Activated CD8-positive, alpha-beta memory T cell treated with anti-CD3 and anti-CD28 coated beads, Interleukin-2, amount 50 U/mL, for 48 hours (primary cell): Measurements from ENCODE around the gene GPSM1.
"Not testable (repeated sequence)": the region's sequence is repeated elsewhere in the genome, so short reads cannot be mapped to it uniquely, and the experiment has no call there.

Experiments used
- DNase-seq: peaks from one replicate; pipeline ENCODE4 v3.0.0-alpha.2; 2020

The GPSM1 gene

DNA sequence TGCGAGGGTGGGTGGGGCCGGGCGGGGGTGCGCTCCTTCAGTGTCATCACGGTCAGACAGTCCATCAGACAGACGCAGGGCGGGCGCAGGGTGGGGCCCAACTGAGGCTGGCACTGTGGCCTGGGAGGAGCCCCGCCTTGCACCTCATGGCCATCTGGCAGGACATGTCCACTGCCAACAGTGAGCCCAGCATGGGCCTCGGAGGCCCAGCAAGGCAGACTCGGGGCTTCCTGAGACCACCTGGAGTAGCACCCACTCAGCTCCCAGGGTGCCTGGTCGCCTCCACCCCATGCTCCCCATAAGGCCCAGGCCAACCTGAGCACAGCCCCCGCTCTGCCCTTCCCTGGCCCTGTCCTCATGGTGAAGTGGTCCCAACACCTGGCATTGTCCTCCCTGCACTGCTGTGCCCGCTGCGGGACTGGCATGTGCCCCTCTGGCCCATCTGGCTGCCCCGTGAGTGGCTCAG is 8.5 kb upstream of the GPSM1 start:
- no peak for DNase-seq

DNA sequence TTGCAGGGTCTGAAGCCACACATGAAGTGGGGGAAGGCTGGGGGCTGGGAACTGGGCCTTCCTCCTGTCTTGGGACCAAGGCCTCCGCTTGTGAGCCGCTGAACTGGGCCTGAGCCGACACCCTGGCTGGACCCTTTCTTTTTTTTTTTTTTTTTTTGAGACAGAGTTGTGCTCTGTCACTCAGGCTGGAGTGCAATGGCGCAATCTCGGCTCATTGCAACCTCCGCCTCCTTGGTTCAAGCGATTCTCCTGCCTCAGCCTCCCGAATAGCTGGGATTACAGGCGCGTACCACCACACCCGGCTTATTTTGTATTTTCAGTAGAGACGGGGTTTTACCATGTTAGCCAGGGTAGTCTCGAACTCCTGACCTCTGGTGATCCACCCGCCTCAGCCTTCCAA is 8.1 kb upstream of the GPSM1 start:
- DNase-seq, result not testable (repeated sequence)

DNA sequence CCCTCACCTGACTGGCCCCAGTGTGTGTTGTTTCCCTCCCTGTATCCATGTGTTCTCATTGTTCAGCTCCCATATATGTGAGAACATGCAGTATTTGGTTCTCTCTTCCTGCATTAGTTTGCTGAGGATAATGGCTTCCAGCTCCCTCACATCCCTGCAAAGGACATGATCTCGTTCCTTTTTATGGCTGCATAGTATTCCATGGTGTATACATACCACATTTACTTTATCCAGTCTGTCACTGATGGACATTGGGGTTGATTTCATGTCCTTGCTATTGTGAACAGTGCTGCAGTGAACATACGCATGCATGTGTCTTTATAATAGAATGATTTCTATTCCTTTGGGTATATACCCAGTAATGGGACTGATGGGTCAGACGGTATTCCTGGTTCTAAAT is 7.4 kb upstream of the GPSM1 start:
- not testable (repeated sequence) for DNase-seq

DNA sequence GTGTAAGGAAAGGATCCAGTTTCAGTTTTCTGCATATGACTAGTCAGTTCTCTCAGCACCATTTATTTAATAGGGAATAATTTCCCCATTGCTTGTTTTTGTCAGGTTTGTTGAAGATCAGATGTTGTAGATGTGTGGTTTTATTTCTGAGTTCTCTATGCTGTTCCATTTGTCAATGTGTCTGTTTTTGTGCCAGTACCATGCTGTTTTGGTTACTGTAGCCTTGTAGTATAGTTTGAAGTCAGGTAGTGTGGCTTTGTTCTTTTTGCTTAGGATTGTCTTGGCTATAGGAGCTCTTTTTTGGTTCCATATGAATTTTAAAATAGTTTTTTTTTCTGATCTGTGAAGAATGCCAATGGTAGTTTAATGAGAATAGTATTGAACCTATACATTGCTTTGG is 6.4 kb upstream of the GPSM1 start:
- not testable (repeated sequence) for DNase-seq

- DNase-seq, result no peak
These were observed 5.8 kb upstream of the GPSM1 start for GRCh38 chr9:136321561-136321960.

DNA sequence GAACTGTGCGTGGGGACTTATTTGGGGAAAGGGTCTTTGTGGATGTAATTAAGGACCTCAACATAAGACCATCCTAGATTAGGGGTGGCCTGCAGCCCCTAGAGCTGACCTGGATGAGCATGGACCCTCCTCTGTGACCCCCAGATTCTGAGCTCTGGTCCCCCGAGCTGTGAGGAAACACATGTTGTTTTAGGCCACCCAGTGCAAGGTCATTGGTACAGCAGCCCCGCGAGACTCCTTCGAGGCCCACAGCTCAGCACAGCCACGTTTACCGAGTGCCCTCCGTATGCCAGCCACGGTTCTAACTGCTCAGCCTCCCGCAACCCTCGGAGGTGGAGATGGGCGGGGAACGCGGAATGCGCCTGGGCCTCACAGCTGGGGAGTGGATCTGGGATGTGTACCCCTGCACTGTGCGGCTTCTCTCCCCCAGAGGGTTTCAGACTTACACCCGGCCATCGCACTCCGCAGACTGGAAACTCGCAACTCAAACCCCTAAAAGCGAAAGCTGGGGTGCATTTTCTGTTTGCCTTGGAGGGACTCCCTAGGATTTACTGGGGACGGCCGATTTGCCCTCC is 4.5 kb upstream of the GPSM1 start:
- DNase-seq, result no peak

- no peak for DNase-seq
These were observed 4.0 kb upstream of the GPSM1 start for GRCh38 chr9:136323371-136323789.

DNA sequence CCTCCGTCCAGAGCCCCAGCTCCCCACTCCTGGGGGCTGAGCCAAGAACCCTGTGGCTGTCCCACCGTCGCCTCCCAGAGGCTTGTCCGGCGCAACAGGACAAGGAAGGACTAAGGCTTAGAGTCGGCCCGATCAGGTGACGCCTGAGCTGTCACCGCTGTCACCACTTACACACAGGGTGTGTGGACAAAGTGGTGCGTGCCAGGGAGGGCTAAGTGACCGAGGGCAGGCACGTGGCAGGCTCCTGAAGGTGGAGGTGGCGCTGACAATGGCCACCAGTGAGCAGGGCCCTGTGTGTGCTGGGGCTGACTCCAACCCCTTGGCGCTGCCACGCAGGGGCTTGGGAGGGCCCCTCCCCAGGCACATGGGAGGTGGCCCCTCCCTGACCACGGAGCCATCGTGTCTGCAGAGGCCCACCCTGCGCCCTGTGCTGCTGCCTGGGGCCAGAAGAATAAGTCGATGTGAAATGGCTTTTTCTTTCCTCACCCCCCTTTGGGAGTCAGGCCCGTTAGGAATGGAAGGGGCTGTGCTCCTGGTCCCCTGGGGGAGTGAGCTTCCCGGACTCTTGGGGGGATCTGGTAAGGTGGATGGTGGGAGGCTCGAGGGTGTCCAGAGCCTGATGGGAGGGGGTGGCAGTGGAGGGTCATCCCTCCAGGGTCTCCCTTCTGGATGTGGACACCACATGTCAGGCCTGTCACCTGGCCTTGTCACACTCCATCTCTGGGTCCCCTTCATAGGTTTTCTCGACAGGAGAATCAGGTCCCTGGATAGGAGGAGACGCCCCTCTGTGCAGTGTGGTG is 2.6 kb upstream of the GPSM1 start:
- no peak for DNase-seq

- no peak for DNase-seq
These were observed 2.0 kb upstream of the GPSM1 start for GRCh38 chr9:136325358-136325757.

DNA sequence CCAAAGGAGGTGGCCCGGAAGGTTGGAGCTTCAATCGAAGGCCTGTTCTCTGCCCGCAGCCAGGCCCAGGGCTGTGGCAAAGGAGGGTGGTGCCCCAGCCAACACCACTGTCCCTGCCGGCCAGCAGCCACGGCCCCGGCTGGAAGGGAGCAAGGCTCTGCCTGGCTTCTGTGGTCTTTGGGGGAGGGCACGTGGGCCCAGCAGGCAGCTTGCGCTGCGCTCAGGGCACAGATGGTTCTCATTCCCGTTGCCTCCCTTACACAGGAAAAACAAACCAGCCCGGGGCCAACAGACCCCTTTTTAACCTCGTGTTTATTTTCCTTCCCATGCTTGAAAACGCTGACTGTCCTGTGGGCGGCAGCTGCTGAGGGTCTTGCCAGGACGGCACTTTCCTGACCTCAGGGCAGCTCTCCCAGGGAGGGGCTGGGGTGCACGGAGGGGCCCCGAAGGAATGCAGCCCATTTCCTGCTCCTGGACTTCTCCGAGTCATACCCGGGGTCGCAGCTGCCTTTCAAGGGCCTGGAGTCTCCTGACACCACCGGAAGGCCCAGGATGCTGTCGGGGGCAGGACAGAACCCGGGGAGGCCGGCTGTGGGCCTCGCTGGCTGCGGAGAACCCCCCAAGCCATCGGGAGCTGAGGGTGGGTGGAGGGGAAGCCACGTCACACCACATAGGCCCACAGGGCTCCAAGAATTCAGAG is 1.1 kb upstream of the GPSM1 start:
- no peak for DNase-seq

- DNase-seq, result no peak
These were observed 507 bp upstream of the GPSM1 start for GRCh38 chr9:136326761-136327303.

GRCh38 chr9:136328011-136328621 is 777 bp downstream of the GPSM1 start:
- DNase-seq, result peak; percentile 62

- DNase-seq, result no peak
These were observed 1.3 kb downstream of the GPSM1 start for GRCh38 chr9:136328622-136329041.

DNA sequence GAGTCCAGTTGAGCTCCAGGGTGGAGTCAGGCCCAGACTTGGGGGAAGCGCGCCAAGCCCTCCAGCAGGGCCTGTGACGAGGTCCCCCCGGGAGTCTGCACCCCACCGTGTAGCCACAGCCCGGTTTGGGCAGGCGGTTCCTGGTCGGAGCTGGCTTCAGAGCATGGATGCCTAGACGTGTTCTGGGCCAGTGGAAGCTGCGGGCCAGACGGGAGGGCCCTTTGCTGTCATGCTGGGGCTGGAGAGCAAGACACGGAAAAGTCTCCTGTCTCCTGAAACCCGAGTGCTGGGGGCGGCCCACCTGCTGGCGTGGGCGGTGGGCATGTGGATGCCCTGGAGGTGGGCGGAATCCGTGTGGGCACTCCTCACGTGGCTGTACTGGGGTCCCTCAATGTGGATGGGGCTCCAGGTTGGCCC is 1.9 kb downstream of the GPSM1 start:
- DNase-seq, result no peak

DNA sequence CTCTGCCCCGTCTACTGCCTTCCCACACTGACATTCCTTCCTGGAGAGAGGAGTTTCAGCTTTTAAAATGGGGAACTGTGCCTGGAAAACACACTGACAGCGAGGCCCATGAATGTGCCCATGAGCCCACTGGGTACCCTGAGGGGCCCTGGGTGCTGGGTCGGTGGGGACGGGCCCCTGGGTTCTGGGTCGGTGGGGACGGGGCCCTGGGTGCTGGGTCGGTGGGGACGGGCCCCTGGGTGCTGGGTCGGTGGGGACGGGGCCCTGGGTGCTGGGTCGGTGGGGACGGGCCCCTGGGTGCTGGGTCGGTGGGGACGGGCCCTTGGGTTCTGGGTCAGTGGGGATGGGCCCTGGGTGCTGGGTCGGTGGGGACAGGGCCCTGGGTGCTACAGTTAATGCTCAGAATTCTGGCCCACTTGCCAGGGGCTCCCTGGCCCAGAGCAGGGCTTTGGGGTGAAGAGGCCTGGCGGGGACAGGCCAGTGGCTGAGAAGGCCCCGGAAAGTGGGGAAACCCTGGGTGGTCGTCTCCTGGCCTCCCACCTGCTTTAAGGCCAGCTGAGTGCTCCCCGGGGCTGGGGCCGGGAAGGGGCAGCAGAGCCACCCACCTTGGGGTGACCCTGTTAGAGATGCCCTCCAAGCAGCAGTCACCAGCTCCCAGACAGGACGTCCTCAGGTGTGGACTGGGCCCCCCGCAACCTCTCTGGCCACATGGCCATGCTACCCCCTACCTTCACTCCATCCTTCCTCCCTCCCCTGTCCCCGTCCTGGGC is 2.5 kb downstream of the GPSM1 start:
- no peak for DNase-seq

DNA sequence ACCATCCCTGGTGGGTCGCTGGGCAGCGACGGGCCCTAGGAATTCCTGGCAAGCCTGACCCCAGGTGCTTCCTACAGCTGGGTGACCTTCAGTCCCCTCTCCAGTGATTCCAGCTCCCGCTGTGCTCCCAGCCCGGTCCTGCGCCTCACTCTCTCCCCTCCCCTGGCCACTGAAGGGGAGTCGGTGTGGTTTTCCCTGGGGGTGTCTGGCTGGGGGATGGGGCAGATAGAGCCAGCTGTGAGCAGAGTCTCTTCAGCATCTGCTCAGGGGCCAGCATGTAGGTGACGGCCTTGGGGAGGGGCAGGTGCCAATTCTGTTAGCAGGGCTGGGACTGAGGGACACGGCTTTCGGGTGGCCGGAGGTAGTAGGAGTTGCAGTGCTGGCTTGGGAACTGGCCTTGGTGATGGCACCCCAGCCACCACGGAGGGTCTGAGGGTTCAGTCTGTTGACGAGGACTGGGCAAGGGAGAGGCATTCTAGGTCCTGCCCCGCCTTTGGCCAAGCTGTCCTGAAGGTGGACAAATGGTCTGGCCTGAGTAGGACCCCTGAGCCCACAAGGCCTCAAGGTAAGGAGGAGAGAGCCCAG is 3.2 kb downstream of the GPSM1 start:
- no peak for DNase-seq

GRCh38 chr9:136331030-136331429 is 3.7 kb downstream of the GPSM1 start:
- DNase-seq, result no peak

DNA sequence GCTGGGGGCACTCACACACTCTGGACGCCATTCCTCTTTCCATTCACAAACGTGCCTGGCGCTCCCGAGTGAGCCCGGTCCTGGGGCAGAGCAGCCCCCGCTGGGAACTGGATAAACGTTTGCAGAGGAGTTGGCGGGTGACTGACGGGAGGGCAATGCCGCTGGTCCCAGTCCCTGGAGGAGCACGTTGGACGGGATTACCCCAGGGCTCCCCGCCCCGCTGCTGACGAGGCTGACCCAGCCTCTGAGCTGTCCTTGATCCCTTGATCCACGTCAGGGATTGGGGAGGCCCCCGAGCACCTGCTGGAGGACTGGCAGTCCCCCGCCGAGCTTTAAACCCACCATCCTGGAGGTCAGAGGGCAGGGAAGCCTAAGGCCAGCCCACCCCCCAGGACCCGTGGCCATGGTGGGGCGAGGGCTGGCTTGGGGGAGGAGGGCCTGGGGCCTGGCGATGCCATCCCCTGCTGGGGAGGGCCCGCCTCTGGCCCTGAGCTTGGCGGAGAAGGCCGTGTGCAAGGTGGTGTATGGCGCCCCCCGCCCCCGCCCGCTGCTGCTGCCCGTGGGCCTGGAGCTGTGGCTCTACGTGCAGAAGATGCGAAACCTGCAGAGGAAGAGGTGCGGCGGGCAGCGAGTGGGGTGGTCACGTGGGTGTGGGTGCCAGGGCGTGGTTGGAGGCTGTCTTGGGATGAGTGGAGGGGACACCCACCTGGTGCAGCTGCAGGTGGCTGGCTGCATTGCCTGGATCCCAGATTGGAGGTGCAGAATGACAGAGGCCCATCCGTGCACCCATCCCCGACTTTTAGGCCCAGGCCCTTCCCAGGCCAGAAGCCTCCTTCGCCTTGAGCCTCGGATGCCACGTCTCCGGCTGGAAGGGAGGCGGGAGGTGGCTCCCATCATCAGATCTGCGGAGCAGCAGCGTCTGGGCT is 4.5 kb downstream of the GPSM1 start:
- no peak for DNase-seq

DNA sequence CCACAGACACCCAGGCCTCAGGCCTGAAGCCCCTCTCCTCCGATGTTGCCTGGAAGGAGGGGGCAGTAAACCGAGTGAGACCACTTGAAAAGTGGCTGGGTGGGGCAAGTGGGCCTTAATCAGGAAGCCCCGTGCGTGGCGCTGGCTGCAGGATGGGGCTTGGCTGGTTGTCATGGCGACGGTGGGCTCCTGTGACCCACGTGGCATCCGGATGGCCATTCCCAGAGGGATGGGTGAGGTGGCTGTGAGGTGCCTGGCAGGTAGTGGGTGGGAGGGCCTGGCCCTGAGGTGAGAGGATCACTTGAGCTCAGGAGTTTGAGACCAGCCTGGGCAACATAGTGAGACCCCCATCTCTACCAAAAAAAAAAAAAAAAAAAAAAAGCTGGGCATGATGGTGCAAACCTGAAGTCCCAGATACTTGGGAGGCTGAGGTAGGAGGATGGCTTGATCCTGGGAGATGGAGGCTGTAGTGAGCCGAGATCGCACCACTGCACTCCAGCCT is 5.2 kb downstream of the GPSM1 start:
- DNase-seq, result no peak

DNA sequence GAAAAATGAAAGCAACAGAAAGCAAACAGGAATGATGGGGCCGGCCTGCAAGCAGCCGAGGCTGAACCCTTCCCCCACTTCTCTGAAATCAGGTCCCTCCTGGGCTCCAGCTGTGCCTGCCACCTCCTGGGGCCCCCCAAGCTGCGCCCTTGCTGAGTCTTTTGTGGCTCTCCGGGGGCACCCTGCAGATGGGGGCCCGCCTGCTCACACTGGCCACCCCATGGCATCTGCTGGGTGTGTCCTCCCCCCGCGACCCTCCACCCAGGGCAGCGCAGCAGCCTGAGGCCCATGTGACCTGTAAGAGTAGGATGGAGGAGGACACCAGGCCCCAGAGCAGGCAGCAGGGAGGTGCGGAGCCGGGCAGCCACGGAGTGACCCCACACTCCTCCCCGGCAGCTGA is 5.7 kb downstream of the GPSM1 start:
- DNase-seq, result no peak

- no peak for DNase-seq
These were observed 6.1 kb downstream of the GPSM1 start for GRCh38 chr9:136333486-136333885.
